NCI-H1930 (cell line): ENCODE measurements around the gene CARD14.
"Not testable (repeated sequence)": the region's sequence is repeated elsewhere in the genome, so short reads cannot be mapped to it uniquely, and the experiment has no call there.

Source experiments
- DNase-seq, 2 experiments: peaks; one replicate each; lab custom pipeline; 2025; lab: John Stamatoyannopoulos, UW

CARD14 gene

DNA sequence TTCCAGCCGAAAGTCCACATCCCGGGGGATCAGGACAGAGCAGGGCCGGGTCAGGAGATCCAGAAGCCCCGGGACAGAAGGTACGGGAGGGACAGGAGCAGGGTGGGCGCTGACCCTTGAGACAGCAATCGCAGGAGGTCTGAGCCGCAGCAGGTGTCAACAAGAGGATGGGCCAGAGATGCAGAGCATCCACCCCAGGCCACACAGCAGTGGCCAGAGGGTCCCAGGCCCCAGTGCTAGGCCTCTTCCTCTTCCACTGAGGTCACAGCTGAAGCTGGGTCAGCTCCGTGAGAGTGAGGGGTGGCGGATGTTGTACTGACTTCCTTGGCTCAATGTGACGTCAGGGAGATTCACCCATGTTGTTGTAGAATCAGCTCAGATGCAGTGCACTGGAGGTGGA, 82.1 kb downstream of the CARD14 start:
- DNase-seq, result no peak

DNA sequence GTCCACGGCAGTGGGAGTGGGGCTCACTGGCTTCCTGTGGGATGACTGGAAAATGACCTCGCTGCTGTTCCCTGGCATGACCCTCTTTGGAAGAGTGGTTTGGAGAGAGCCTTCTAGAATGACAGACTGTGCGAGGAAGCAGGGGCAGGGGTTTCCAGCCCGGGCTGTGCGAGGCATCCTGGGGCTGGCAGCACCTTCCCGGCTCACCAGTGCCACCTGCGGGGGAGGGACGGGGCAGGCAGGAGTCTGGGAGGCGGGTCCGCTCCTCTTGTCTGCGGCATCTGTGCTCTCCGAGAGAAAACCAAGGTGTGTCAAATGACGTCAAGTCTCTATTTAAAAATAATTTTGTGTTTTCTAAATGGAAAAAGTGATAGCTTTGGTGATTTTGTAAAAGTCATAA, 83.0 kb downstream of the CARD14 start:
- DNase-seq, result no peak

DNA sequence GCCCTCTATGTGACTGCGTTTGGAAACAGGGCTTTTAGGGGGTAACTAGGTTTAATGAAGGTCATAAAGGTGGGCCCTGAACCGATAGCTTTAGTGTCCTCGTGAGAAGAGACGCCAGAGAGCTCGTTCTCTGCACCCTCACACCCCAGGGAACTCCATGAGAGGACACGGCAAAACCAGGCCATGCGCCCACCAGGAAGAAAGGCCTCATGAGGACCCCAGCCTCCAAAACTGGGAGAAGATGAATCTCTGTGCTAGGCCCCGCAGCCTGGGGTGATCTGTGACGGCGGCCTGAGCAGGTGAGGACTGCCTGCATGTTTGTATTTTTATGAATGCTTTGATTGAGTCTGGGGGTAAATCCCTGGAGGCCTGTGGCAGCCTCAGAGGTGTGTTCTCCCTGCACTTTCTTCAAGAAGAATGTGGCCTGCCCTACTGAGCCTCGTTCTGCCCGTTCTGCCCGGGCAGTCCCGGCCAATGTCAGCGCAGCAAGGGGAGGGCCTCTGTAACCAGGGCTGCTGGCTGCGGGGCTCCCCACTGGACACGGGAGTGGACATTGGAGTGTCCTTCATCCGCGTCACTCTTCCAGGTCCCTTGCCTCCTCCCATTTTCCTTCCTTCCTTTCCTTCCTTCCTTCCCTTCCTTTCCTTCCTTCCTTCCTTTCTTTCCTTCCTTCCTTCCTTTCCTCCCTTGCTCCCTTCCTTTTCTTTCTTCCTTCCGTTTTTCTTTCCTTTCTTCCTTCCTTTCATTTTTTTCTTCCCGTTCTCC, 84.0 kb downstream of the CARD14 start:
- DNase-seq, result no peak

DNA sequence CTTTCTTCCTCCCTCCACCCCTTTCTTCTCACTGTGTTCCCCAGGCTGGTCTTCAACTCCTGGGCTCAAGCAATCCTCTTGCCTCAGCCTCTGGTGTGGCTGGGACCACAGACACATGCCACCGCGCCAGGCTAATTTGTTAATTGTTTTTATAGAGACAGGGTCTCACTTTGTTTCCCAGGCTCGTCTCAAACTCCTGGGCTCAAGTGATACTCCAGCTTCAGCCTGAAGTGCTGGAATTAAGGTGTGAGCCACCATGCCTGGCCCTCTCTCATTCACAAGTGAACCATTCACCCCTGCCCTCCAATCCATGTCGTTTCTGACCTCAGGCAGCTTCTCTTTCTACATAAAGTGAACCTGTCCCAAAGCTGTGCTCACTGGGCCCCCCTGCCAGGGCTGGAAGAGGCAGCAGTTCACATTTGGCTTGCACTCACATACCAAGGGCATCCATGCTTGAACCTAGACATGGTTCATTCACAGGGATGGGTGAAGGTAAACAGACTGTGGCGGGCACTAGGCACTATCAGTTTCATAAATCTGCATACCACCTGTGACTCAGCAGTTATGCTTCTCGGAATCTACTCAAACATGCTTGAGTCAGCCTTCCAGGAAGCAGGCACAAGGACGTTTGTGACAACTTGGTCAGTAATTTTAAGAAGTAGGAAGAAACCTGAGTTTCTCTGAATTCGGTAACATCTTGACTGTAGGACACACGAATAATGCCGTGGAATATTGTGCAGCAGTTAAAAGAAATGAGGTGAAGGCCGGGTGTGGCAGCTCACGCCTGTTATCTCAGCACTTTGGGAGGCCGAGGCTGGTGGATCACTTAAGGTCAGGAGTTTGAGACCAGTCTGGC, 84.8 kb downstream of the CARD14 start:
- no peak for DNase-seq

DNA sequence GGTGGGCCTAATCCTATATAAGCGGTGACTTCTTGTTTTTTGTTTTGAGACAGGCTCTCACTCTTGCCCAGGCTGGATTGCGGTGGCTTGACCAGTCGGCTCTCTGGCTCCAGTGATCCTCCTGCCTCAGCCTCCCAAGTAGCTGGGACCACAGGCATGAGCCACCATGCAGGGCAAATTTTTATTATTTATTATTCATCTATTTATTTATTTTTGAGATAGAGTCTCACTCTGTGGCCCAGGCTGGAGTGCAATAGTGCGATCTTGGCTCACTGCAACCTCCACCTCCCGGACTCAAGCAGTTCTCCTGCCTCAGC, 86.2 kb downstream of the CARD14 start:
- no peak for DNase-seq

DNA sequence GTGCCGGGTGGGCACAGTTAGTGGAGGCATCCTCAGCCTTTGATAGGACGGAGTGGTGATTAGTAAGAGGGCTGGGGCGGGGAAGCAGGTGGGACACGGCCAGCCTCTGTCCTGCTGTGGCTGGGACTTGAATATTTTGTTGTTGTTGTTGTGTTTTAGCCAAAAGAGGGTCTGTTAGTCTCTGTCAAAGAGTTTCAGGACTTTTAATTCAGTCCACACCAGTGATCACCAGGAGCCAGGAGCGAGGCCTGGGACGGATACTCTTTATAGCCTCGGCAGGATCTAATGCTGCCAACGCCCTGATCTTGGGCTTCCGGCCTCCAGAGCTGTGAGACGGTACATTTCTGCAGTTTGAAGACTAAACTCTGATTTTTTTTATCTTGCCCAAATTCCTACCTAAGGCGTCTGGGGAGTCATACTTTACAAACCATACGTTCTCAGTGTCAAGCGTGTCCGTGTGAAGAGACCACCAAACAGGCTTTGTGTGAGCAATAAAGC, 87.9 kb downstream of the CARD14 start:
- no peak for DNase-seq

DNA sequence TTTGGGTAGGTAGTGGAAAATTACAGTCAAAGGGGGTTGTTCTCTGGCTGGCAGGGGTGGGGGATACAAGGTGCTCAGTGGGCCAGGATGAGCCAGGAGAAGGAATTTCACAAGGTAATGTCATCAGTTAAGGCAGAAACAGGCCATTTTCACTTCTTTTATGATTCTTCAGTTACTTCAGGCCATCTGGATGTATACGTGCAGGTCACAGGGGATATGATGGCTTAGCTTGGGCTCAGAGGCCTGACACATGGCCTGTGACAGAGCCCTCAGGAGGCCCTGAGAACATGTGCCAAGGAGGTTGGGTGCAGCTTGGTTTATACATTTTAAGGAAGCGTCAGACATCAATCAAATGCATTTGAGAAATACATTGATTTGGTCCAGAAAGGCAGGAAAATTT, 88.5 kb downstream of the CARD14 start:
- DNase-seq, result not testable (repeated sequence)
